ENCODE measurements around the gene ZBTB46. TPM values are rescaled to one million over a fixed set of nuclear protein-coding genes. Genes with fewer than 3 reads are reported as not detected.

ZBTB46 gene
- total RNA-seq, 2 donors from 2014 or later: 0.25 to 1.2 TPM

- Mint-ChIP-seq H3K9me3 (no peaks in the 10 kb centered on the region), H3K27me3 (no peaks in the 10 kb centered on the region), H3K4me1 (ENCODE audit: low read depth in 2 of 2) (peaks cover 28 to 29% of the 10 kb centered on the region in 2 donors), H3K27ac (peak overlapping the region; percentile 62 to 83), H3K36me3 (peaks cover 7% of the 10 kb centered on the region), H3K4me3 (peak overlapping the region; percentile 89)
- no peak for DNase-seq (ENCODE audit: low spot score)
- no peak for ATAC-seq
Measured at GRCh38 chr20:63706027-63706695, 124.9 kb downstream of the ZBTB46 start.

GRCh38 chr20:63705232-63706026, 125.6 kb downstream of the ZBTB46 start:
- H3K27ac Mint-ChIP-seq: peak overlapping the region in 1 of 2 donors; percentile 41
- no peaks in the 10 kb centered on the region for H3K9me3 Mint-ChIP-seq
- ATAC-seq (no peak), DNase-seq (ENCODE audit: low spot score) (no peak)
- H3K4me3 Mint-ChIP-seq: peak overlapping the region; percentile 45
- peaks cover 20 to 21% of the 10 kb centered on the region in 2 donors for H3K4me1 Mint-ChIP-seq (ENCODE audit: low read depth in 2 of 2)
- H3K27me3 Mint-ChIP-seq: no peaks in the 10 kb centered on the region
- H3K36me3 Mint-ChIP-seq: peaks cover under 1% of the 10 kb centered on the region

- ATAC-seq: no peak
- Mint-ChIP-seq H3K9me3 (no peaks in the 10 kb centered on the region), H3K36me3 (no peaks in the 10 kb centered on the region), H3K4me3 (peak overlapping the region; percentile 20), H3K27ac (peak overlapping the region in 1 of 2 donors; percentile 41), H3K4me1 (ENCODE audit: low read depth in 2 of 2) (peaks cover 18 to 19% of the 10 kb centered on the region in 2 donors), H3K27me3 (no peaks in the 10 kb centered on the region)
- no peak for DNase-seq (ENCODE audit: low spot score)
Measured at GRCh38 chr20:63704749-63705117, 126.3 kb downstream of the ZBTB46 start.

GRCh38 chr20:63703976-63704748, 126.9 kb downstream of the ZBTB46 start:
- no peak overlapping the region for H3K4me3 Mint-ChIP-seq

GRCh38 chr20:63703471-63703975, 127.5 kb downstream of the ZBTB46 start:
- H3K4me3 Mint-ChIP-seq: no peak overlapping the region
- ATAC-seq: no peak
- no peak overlapping the region for H3K27ac Mint-ChIP-seq
- no peaks in the 10 kb centered on the region for H3K36me3 Mint-ChIP-seq
- no peaks in the 10 kb centered on the region for H3K27me3 Mint-ChIP-seq
- DNase-seq (ENCODE audit: low spot score): no peak
- peaks cover 13 to 16% of the 10 kb centered on the region in 2 donors for H3K4me1 Mint-ChIP-seq (ENCODE audit: low read depth in 2 of 2)
- no peaks in the 10 kb centered on the region for H3K9me3 Mint-ChIP-seq

More at GRCh38 chr20:63703976-63704748, 126.9 kb downstream of the ZBTB46 start:
- no peaks in the 10 kb centered on the region for H3K27me3 Mint-ChIP-seq
- H3K9me3 Mint-ChIP-seq: no peaks in the 10 kb centered on the region
- no peaks in the 10 kb centered on the region for H3K36me3 Mint-ChIP-seq
- no peak for DNase-seq (ENCODE audit: low spot score)
- ATAC-seq: no peak
- H3K27ac Mint-ChIP-seq: no peak overlapping the region
- peaks cover 18 to 19% of the 10 kb centered on the region in 2 donors for H3K4me1 Mint-ChIP-seq (ENCODE audit: low read depth in 2 of 2)

GRCh38 chr20:63702751-63703470, 128.2 kb downstream of the ZBTB46 start:
- Mint-ChIP-seq H3K9me3 (no peaks in the 10 kb centered on the region), H3K36me3 (no peaks in the 10 kb centered on the region), H3K27ac (no peak overlapping the region), H3K27me3 (no peaks in the 10 kb centered on the region), H3K4me1 (ENCODE audit: low read depth in 2 of 2) (peaks cover 12 to 15% of the 10 kb centered on the region in 2 donors), H3K4me3 (no peak overlapping the region)
- ATAC-seq: no peak
- no peak for DNase-seq (ENCODE audit: low spot score)

GRCh38 chr20:63702036-63702665, 128.9 kb downstream of the ZBTB46 start:
- Mint-ChIP-seq H3K27ac (no peak overlapping the region), H3K27me3 (no peaks in the 10 kb centered on the region), H3K9me3 (no peaks in the 10 kb centered on the region), H3K36me3 (no peaks in the 10 kb centered on the region), H3K4me1 (ENCODE audit: low read depth in 2 of 2) (peaks cover 12 to 17% of the 10 kb centered on the region in 2 donors), H3K4me3 (no peak overlapping the region)
- no peak for DNase-seq (ENCODE audit: low spot score)
- ATAC-seq: no peak

GRCh38 chr20:63701329-63702035, 129.6 kb downstream of the ZBTB46 start:
- ATAC-seq (no peak), DNase-seq (ENCODE audit: low spot score) (no peak)
- Mint-ChIP-seq H3K4me1 (ENCODE audit: low read depth in 2 of 2) (peaks cover 8 to 13% of the 10 kb centered on the region in 2 donors), H3K4me3 (no peak overlapping the region), H3K9me3 (no peaks in the 10 kb centered on the region), H3K27me3 (no peaks in the 10 kb centered on the region), H3K27ac (no peak overlapping the region), H3K36me3 (no peaks in the 10 kb centered on the region)

- Mint-ChIP-seq H3K4me1 (ENCODE audit: low read depth in 2 of 2) (peaks cover 5 to 11% of the 10 kb centered on the region in 2 donors), H3K27ac (no peak overlapping the region), H3K36me3 (no peaks in the 10 kb centered on the region), H3K4me3 (no peak overlapping the region), H3K9me3 (no peaks in the 10 kb centered on the region), H3K27me3 (no peaks in the 10 kb centered on the region)
- DNase-seq (ENCODE audit: low spot score) (no peak), ATAC-seq (no peak)
Measured at GRCh38 chr20:63701051-63701328, 130.1 kb downstream of the ZBTB46 start.

- DNase-seq (ENCODE audit: low spot score): no peak
- H3K4me1 Mint-ChIP-seq (ENCODE audit: low read depth in 2 of 2): peaks cover 5 to 11% of the 10 kb centered on the region in 2 donors
- no peaks in the 10 kb centered on the region for H3K9me3 Mint-ChIP-seq
- ATAC-seq: no peak
- H3K36me3 Mint-ChIP-seq: no peaks in the 10 kb centered on the region
- no peak overlapping the region for H3K27ac Mint-ChIP-seq
- no peak overlapping the region for H3K4me3 Mint-ChIP-seq
- no peaks in the 10 kb centered on the region for H3K27me3 Mint-ChIP-seq
Measured at GRCh38 chr20:63700199-63701050, 130.6 kb downstream of the ZBTB46 start.

- no peak overlapping the region for H3K27ac Mint-ChIP-seq
- ATAC-seq (peak in 1 of 2 donors; percentile 2), DNase-seq (ENCODE audit: low spot score) (no peak)
- H3K4me1 Mint-ChIP-seq (ENCODE audit: low read depth in 2 of 2): peaks cover 0 to 8% of the 10 kb centered on the region in 2 donors
- H3K36me3 Mint-ChIP-seq: no peaks in the 10 kb centered on the region
- no peaks in the 10 kb centered on the region for H3K9me3 Mint-ChIP-seq
- H3K27me3 Mint-ChIP-seq: no peaks in the 10 kb centered on the region
- no peak overlapping the region for H3K4me3 Mint-ChIP-seq
Measured at GRCh38 chr20:63699466-63700198, 131.4 kb downstream of the ZBTB46 start.
